Cardiac fibroblast (primary cell): ENCODE results near the gene ZNF3.

Experiments
- DNase-seq, 2 donors: peaks; one replicate each; pipeline versions ENCODE4 v3.0.0 to v3.0.0-alpha.2; 2010; ENCODE audit warnings: low read depth in 2 of 2
- H3K4me3 ChIP-seq, 2 donors: replicated peaks in 1 of 2; 1 replicate in 1 of 2; 2 replicates in 1 of 2; pipeline ENCODE4 v1.5.1; 2011; ENCODE audit warnings: low read depth in 2 of 2, low read length in 2 of 2, mild to moderate bottlenecking in 2 of 2, moderate library complexity in 1 of 2
- CTCF ChIP-seq: IDR thresholded peaks from one replicate; pipeline ENCODE4 v1.5.1; 2011; ENCODE audit warnings: low read depth, mild to moderate bottlenecking, low read length, inconsistent platforms

Gene ZNF3

GRCh38 chr7:100100420-100101015 is 19.0 kb upstream of the ZNF3 start:
- TF ChIP-seq CTCF, result no peak
- peak overlapping the region; percentile 71 to 90 for H3K4me3 ChIP-seq
- peak; percentile 97 to 100 for DNase-seq

- TF ChIP-seq CTCF, result no peak
- DNase-seq, result no peak
- H3K4me3 ChIP-seq, result peak overlapping the region; percentile 71 to 90
Measured at GRCh38 chr7:100099452-100099851, 17.9 kb upstream of the ZNF3 start.

- DNase-seq, result no peak
- TF ChIP-seq CTCF, result no peak
- H3K4me3 ChIP-seq, result no peak overlapping the region
Measured at GRCh38 chr7:100098913-100099312, 17.4 kb upstream of the ZNF3 start.

GRCh38 chr7:100095704-100096103 is 14.2 kb upstream of the ZNF3 start:
- no peak overlapping the region for H3K4me3 ChIP-seq
- no peak for DNase-seq
- TF ChIP-seq CTCF, result no peak

GRCh38 chr7:100095289-100095688 is 13.8 kb upstream of the ZNF3 start:
- TF ChIP-seq CTCF, result no peak
- DNase-seq, result no peak
- H3K4me3 ChIP-seq, result no peak overlapping the region

- no peak overlapping the region for H3K4me3 ChIP-seq
- DNase-seq, result no peak
- TF ChIP-seq CTCF, result no peak
Measured at GRCh38 chr7:100093925-100094486, 12.5 kb upstream of the ZNF3 start.

GRCh38 chr7:100093498-100093897 is 12.0 kb upstream of the ZNF3 start:
- no peak overlapping the region for H3K4me3 ChIP-seq
- DNase-seq, result no peak
- TF ChIP-seq CTCF, result no peak
